ENCODE data around the gene FAM171A1.

DNA sequence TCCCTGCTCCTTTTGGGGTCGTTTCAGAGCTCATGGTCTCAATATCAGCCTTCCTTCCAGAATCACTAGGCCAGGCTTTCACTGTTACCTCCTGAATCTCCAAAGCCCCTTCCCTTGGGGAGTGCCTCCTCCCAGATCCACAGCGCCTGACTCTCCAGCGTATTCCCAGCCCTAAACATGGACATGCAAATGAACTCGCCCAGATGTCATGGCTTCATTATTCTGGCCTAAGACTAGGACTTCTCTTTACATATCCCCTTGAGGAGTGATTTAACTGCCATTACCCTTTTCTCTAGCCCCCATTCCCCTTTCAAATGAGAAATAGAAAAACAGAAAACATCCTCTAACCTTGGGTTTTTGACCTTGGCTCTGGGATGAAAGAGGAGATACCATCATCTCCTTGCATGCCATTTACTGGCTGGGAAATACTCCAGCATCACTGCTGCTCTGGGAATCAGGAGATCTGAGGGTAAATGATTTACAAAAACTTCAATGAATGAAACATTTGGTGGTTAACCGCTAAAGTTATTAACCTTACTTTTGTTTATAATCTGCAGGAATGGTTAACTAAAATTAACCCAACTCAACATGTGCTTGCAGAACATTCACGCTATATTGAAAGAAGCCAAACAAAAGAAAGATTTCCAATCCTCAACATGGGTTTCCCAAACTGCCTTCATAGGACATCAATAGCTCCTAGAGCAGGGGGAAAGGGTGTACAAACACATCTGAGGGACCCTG, 37.0 kb downstream of the FAM171A1 start:
- no peak for TF ChIP-seq EZH2 (IDR thresholded peaks at IDR 0.05; ENCODE audit: borderline replicate concordance, low read length)
- TF ChIP-seq, protein P1, sequence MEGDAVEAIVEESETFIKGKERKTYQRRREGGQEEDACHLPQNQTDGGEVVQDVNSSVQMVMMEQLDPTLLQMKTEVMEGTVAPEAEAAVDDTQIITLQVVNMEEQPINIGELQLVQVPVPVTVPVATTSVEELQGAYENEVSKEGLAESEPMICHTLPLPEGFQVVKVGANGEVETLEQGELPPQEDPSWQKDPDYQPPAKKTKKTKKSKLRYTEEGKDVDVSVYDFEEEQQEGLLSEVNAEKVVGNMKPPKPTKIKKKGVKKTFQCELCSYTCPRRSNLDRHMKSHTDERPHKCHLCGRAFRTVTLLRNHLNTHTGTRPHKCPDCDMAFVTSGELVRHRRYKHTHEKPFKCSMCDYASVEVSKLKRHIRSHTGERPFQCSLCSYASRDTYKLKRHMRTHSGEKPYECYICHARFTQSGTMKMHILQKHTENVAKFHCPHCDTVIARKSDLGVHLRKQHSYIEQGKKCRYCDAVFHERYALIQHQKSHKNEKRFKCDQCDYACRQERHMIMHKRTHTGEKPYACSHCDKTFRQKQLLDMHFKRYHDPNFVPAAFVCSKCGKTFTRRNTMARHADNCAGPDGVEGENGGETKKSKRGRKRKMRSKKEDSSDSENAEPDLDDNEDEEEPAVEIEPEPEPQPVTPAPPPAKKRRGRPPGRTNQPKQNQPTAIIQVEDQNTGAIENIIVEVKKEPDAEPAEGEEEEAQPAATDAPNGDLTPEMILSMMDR (IDR thresholded peaks at IDR 0.05; ENCODE audit: low read length), result no peak

Data from OCI-LY1 (cell line).